HL-60 (cell line): ENCODE data around the gene MBD3L5.

Experiments used
- DNase-seq, 2 experiments: peaks; one replicate each; pipeline ENCODE4 v3.0.0-alpha.2; 2010 to 2020; ENCODE audit warnings: low read depth in 1 of 2, low spot score in 1 of 2
- H3K27ac ChIP-seq: fragments of 250-450 bp; sonication (Bioruptor Pico); replicated peaks from 2 replicates; pipeline ENCODE4 v1.5.1; 2020; ENCODE audit warnings: mild to moderate bottlenecking, moderate library complexity
- H3K27me3 ChIP-seq: fragments of 250-450 bp; sonication (Bioruptor Pico); 2 replicates; pipeline ENCODE4 v1.5.1; 2021; ENCODE audit warnings: mild to moderate bottlenecking, moderate library complexity; ENCODE audit not compliant: insufficient read depth, poor library complexity, severe bottlenecking
- H3K4me3 ChIP-seq: replicated peaks from 2 replicates; pipeline ENCODE4 v1.5.1; 2011; ENCODE audit warnings: mild to moderate bottlenecking, control low read depth, low read length; ENCODE audit not compliant: insufficient read depth
- CTCF ChIP-seq: IDR thresholded peaks from one replicate; pipeline ENCODE4 v1.5.1; 2011; ENCODE audit warnings: low read length, control low read depth, inconsistent platforms; ENCODE audit not compliant: insufficient read depth
- GABPA ChIP-seq: IDR thresholded peaks from 2 replicates; pipeline ENCODE4 v1.6.1; 2012; ENCODE audit warnings: low read depth
- POLR2AphosphoS5 ChIP-seq: IDR thresholded peaks from 2 replicates; pipeline ENCODE4 v1.6.1; 2012; ENCODE audit warnings: low read depth
- REST ChIP-seq: IDR thresholded peaks from 2 replicates; pipeline ENCODE4 v1.6.1; 2012; ENCODE audit warnings: low read depth; ENCODE audit not compliant: insufficient replicate concordance
- SPI1 ChIP-seq: IDR thresholded peaks from 2 replicates; pipeline ENCODE4 v1.6.1; 2012; ENCODE audit warnings: low read depth, mild to moderate bottlenecking, borderline replicate concordance

Gene MBD3L5

GRCh38 chr19:7000333-7000732, 30.0 kb upstream of the MBD3L5 start:
- H3K27me3 ChIP-seq: no peaks in the 10 kb centered on the region
- H3K4me3 ChIP-seq: no peak overlapping the region
- peak in 1 of 2 experiments; percentile 55 for DNase-seq
- TF ChIP-seq GABPA (no peak; the same call in 1 of the 2 replicates), CTCF (no peak), SPI1 (no peak), POLR2AphosphoS5 (no peak)
- H3K27ac ChIP-seq: peak overlapping the region; percentile 7

GRCh38 chr19:7000816-7001215, 29.6 kb upstream of the MBD3L5 start:
- Histone ChIP-seq H3K27me3 (no peaks in the 10 kb centered on the region), H3K27ac (peak overlapping the region; percentile 7), H3K4me3 (no peak overlapping the region)
- no peak for DNase-seq
- TF ChIP-seq SPI1 (peak; percentile 71), POLR2AphosphoS5 (no peak)

GRCh38 chr19:7004313-7004931, 26.0 kb upstream of the MBD3L5 start:
- H3K27ac ChIP-seq: no peak overlapping the region
- no peak overlapping the region for H3K4me3 ChIP-seq
- peak in 1 of 2 experiments; percentile 18 for DNase-seq
- TF ChIP-seq CTCF: peak; percentile 25
- no peak for TF ChIP-seq REST
- TF ChIP-seq SPI1: no peak
- no peak for TF ChIP-seq GABPA
- TF ChIP-seq POLR2AphosphoS5: no peak
- no peaks in the 10 kb centered on the region for H3K27me3 ChIP-seq

GRCh38 chr19:7006135-7006704, 24.2 kb upstream of the MBD3L5 start:
- TF ChIP-seq POLR2AphosphoS5 (no peak), REST (no peak), SPI1 (no peak), GABPA (no peak), CTCF (no peak)
- Histone ChIP-seq H3K27me3 (no peaks in the 10 kb centered on the region), H3K4me3 (no peak overlapping the region), H3K27ac (no peak overlapping the region)
- no peak for DNase-seq
